ENCODE data around the gene TINAG.

TINAG gene

DNA sequence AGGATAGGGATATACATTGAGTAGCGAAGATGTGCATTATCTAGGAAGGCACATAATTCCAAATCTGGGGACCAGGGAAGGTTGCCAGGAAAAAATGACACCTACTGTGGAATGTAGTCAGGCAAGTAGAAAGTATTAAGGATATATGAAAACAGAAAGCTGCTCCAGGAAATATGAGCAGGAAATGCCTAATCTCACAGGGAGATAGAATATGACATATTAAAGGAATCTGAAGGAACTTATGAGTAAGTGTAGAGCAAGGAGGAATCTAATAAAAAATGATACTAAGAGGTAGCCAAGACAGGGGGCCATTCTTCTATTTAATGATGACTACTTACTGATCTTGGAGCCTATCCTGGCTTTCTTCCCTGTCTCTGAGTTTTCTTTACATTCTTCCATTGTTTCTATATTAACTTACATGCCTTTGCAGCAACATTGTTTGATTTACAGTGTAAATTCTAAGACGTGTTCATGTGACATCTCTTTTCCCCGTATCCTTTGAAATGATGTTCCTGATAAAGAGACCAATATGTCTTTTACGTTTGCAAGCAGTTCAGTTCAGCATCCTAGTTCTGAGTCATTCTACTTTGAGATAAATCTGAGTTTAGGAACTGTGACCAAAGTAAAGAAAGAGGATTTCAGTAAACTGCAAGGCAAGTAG is 58.6 kb downstream of the TINAG start:
- Histone ChIP-seq H3K9ac (ENCODE audit: low read depth, low read length) (no peak overlapping the region), H3K9me3 (ENCODE audit: insufficient read depth, low read depth, low read length) (no peaks in the 10 kb centered on the region), H3K27me3 (ENCODE audit: insufficient read depth, low read length) (no peaks in the 10 kb centered on the region), H3K4me3 (ENCODE audit: low read length) (no peak overlapping the region), H3K4me1 (ENCODE audit: insufficient read depth, low read length) (no peaks in the 10 kb centered on the region), H3K36me3 (ENCODE audit: insufficient read depth, low read length) (no peaks in the 10 kb centered on the region), H3K27ac (ENCODE audit: low read depth, low read length) (no peak overlapping the region)
- 92% methylated on average over 4 of the region's 4 CpGs for WGBS

GRCh38 chr6:54377776-54378175 is 69.5 kb downstream of the TINAG start:
- no peak overlapping the region for H3K27ac ChIP-seq (ENCODE audit: low read depth, low read length)
- H3K9ac ChIP-seq (ENCODE audit: low read depth, low read length), result no peak overlapping the region
- no CpG with 5 or more reads among the region's 2 CpGs for WGBS
- H3K4me1 ChIP-seq (ENCODE audit: insufficient read depth, low read length), result no peaks in the 10 kb centered on the region
- H3K36me3 ChIP-seq (ENCODE audit: insufficient read depth, low read length), result no peaks in the 10 kb centered on the region
- H3K27me3 ChIP-seq (ENCODE audit: insufficient read depth, low read length), result no peaks in the 10 kb centered on the region
- H3K9me3 ChIP-seq (ENCODE audit: insufficient read depth, low read depth, low read length), result no peaks in the 10 kb centered on the region
- no peak overlapping the region for H3K4me3 ChIP-seq (ENCODE audit: low read length)

GRCh38 chr6:54386295-54386694 is 78.1 kb downstream of the TINAG start:
- no peaks in the 10 kb centered on the region for H3K9me3 ChIP-seq (ENCODE audit: insufficient read depth, low read depth, low read length)
- over 99% methylated on average over 5 of the region's 5 CpGs for WGBS
- no peaks in the 10 kb centered on the region for H3K4me1 ChIP-seq (ENCODE audit: insufficient read depth, low read length)
- H3K9ac ChIP-seq (ENCODE audit: low read depth, low read length), result no peak overlapping the region
- no peak overlapping the region for H3K4me3 ChIP-seq (ENCODE audit: low read length)
- no peak overlapping the region for H3K27ac ChIP-seq (ENCODE audit: low read depth, low read length)
- no peaks in the 10 kb centered on the region for H3K36me3 ChIP-seq (ENCODE audit: insufficient read depth, low read length)
- H3K27me3 ChIP-seq (ENCODE audit: insufficient read depth, low read length), result no peaks in the 10 kb centered on the region

DNA sequence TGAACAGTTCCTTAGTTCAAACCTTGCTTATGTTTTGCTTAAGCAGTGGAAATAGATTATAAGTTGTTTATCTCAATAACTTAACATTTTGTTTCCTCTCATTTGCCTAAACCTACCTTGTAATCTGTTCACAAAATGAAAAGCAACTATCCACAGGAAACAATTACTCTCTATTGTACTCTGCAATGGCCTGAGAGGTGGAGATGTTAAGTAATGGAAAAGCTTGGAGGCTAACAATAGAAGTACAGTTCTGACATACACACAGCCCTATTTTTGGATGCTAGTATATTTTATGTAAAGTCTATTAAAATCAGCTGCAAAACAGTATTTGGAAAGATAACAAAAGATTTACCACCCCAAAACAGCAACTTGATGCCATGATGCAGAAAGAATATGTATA is 82.1 kb downstream of the TINAG start:
- Histone ChIP-seq H3K9ac (ENCODE audit: low read depth, low read length) (no peak overlapping the region), H3K27ac (ENCODE audit: low read depth, low read length) (no peak overlapping the region), H3K9me3 (ENCODE audit: insufficient read depth, low read depth, low read length) (peaks cover 13% of the 10 kb centered on the region; the same call in 1 of the 2 replicates), H3K4me1 (ENCODE audit: insufficient read depth, low read length) (no peaks in the 10 kb centered on the region), H3K36me3 (ENCODE audit: insufficient read depth, low read length) (no peaks in the 10 kb centered on the region), H3K4me3 (ENCODE audit: low read length) (no peak overlapping the region), H3K27me3 (ENCODE audit: insufficient read depth, low read length) (no peaks in the 10 kb centered on the region)

DNA sequence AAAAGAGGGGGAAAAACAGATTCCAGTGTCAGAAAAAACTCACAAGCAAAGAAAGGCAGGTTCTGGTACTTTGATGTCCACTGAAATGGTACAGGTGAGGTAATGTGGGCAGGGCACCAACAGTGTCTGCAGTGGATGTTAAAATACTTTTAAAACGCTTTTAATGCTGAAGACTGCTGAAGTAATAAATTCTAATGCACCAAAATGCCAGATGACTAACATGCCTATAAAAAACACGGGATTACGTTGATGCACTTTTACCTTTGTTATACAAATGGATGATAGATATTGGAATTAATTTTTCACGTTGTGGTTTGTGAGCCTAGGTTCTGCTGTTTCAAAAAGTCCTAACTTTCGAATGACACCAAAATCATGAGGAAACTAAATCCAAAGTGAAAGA is 83.3 kb downstream of the TINAG start:
- no peak overlapping the region for H3K27ac ChIP-seq (ENCODE audit: low read depth, low read length)
- H3K27me3 ChIP-seq (ENCODE audit: insufficient read depth, low read length), result no peaks in the 10 kb centered on the region
- peaks cover 13% of the 10 kb centered on the region; the same call in 1 of the 2 replicates for H3K9me3 ChIP-seq (ENCODE audit: insufficient read depth, low read depth, low read length)
- no peaks in the 10 kb centered on the region for H3K36me3 ChIP-seq (ENCODE audit: insufficient read depth, low read length)
- H3K4me3 ChIP-seq (ENCODE audit: low read length), result no peak overlapping the region
- WGBS, result 96% methylated on average over 5 of the region's 5 CpGs
- H3K9ac ChIP-seq (ENCODE audit: low read depth, low read length), result no peak overlapping the region
- no peaks in the 10 kb centered on the region for H3K4me1 ChIP-seq (ENCODE audit: insufficient read depth, low read length)

- H3K36me3 ChIP-seq (ENCODE audit: insufficient read depth, low read length), result no peaks in the 10 kb centered on the region
- H3K9me3 ChIP-seq (ENCODE audit: insufficient read depth, low read depth, low read length), result no peaks in the 10 kb centered on the region
- H3K4me3 ChIP-seq (ENCODE audit: low read length), result no peak overlapping the region
- no peak overlapping the region for H3K27ac ChIP-seq (ENCODE audit: low read depth, low read length)
- H3K4me1 ChIP-seq (ENCODE audit: insufficient read depth, low read length), result no peaks in the 10 kb centered on the region
- H3K27me3 ChIP-seq (ENCODE audit: insufficient read depth, low read length), result no peaks in the 10 kb centered on the region
- WGBS, result 73% methylated on average over 1 of the region's 1 CpG
- no peak overlapping the region for H3K9ac ChIP-seq (ENCODE audit: low read depth, low read length)
Measured at GRCh38 chr6:54403096-54403495, 94.9 kb downstream of the TINAG start.

GRCh38 chr6:54404791-54405190 is 96.5 kb downstream of the TINAG start:
- Histone ChIP-seq H3K4me3 (ENCODE audit: low read length) (no peak overlapping the region), H3K36me3 (ENCODE audit: insufficient read depth, low read length) (no peaks in the 10 kb centered on the region)
- 100% methylated on average over 1 of the region's 1 CpG for WGBS

GRCh38 chr6:54411767-54412166 is 103.5 kb downstream of the TINAG start:
- Histone ChIP-seq H3K36me3 (ENCODE audit: insufficient read depth, low read length) (no peaks in the 10 kb centered on the region), H3K4me3 (ENCODE audit: low read length) (no peak overlapping the region), H3K27ac (ENCODE audit: low read depth, low read length) (no peak overlapping the region), H3K27me3 (ENCODE audit: insufficient read depth, low read length) (no peaks in the 10 kb centered on the region), H3K9ac (ENCODE audit: low read depth, low read length) (no peak overlapping the region), H3K4me1 (ENCODE audit: insufficient read depth, low read length) (no peaks in the 10 kb centered on the region), H3K9me3 (ENCODE audit: insufficient read depth, low read depth, low read length) (no peaks in the 10 kb centered on the region)
- 93% methylated on average over 1 of the region's 1 CpG for WGBS

More at GRCh38 chr6:54404791-54405190, 96.5 kb downstream of the TINAG start:
- no peak overlapping the region for H3K9ac ChIP-seq (ENCODE audit: low read depth, low read length)
- no peaks in the 10 kb centered on the region for H3K9me3 ChIP-seq (ENCODE audit: insufficient read depth, low read depth, low read length)
- H3K27me3 ChIP-seq (ENCODE audit: insufficient read depth, low read length), result no peaks in the 10 kb centered on the region
- H3K4me1 ChIP-seq (ENCODE audit: insufficient read depth, low read length), result no peaks in the 10 kb centered on the region
- H3K27ac ChIP-seq (ENCODE audit: low read depth, low read length), result no peak overlapping the region

GRCh38 chr6:54415517-54415916 is 107.3 kb downstream of the TINAG start:
- H3K36me3 ChIP-seq (ENCODE audit: insufficient read depth, low read length), result no peaks in the 10 kb centered on the region
- H3K9me3 ChIP-seq (ENCODE audit: insufficient read depth, low read depth, low read length), result no peaks in the 10 kb centered on the region
- no peak overlapping the region for H3K27ac ChIP-seq (ENCODE audit: low read depth, low read length)
- no peaks in the 10 kb centered on the region for H3K4me1 ChIP-seq (ENCODE audit: insufficient read depth, low read length)
- no peaks in the 10 kb centered on the region for H3K27me3 ChIP-seq (ENCODE audit: insufficient read depth, low read length)
- H3K9ac ChIP-seq (ENCODE audit: low read depth, low read length), result no peak overlapping the region
- no peak overlapping the region for H3K4me3 ChIP-seq (ENCODE audit: low read length)
- 93% methylated on average over 2 of the region's 3 CpGs for WGBS

GRCh38 chr6:54419885-54420284 is 111.6 kb downstream of the TINAG start:
- Histone ChIP-seq H3K36me3 (ENCODE audit: insufficient read depth, low read length) (no peaks in the 10 kb centered on the region), H3K27me3 (ENCODE audit: insufficient read depth, low read length) (no peaks in the 10 kb centered on the region), H3K9me3 (ENCODE audit: insufficient read depth, low read depth, low read length) (no peaks in the 10 kb centered on the region), H3K27ac (ENCODE audit: low read depth, low read length) (no peak overlapping the region), H3K4me1 (ENCODE audit: insufficient read depth, low read length) (no peaks in the 10 kb centered on the region), H3K4me3 (ENCODE audit: low read length) (no peak overlapping the region), H3K9ac (ENCODE audit: low read depth, low read length) (no peak overlapping the region)
- WGBS, result 96% methylated on average over 2 of the region's 3 CpGs

GRCh38 chr6:54426995-54427394 is 118.8 kb downstream of the TINAG start:
- Histone ChIP-seq H3K27ac (ENCODE audit: low read depth, low read length) (no peak overlapping the region), H3K27me3 (ENCODE audit: insufficient read depth, low read length) (no peaks in the 10 kb centered on the region), H3K4me1 (ENCODE audit: insufficient read depth, low read length) (no peaks in the 10 kb centered on the region), H3K9me3 (ENCODE audit: insufficient read depth, low read depth, low read length) (no peaks in the 10 kb centered on the region), H3K4me3 (ENCODE audit: low read length) (no peak overlapping the region), H3K36me3 (ENCODE audit: insufficient read depth, low read length) (no peaks in the 10 kb centered on the region), H3K9ac (ENCODE audit: low read depth, low read length) (no peak overlapping the region)

DNA sequence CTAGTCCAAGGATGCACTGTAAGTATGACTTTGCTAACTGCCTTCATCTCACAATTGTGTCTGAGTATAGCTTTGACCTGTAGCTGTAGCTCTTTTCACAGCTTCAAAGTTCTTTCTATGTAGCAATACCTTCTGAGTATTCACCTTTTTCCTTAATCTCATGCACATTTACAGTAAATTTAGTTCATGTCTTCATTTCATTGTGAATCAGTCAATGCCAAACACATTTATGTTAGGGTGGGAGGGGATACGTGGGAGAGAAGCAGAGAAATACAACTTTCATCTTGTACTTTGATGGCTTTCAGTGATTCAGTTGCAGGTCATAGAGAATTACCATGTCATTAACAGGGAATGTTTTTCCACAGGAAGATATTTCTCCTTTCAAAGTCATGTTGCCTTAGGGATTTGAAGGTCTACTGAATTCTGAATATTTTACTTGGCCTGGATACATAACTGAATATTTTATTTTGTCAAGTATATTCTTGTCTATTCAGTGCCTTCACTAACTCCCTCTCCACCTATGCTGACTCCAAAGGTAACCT is 119.2 kb downstream of the TINAG start:
- Histone ChIP-seq H3K4me1 (ENCODE audit: insufficient read depth, low read length) (no peaks in the 10 kb centered on the region), H3K36me3 (ENCODE audit: insufficient read depth, low read length) (no peaks in the 10 kb centered on the region)
- 100% methylated on average over 1 of the region's 1 CpG for WGBS

More for the DNA sequence above, 119.2 kb downstream of the TINAG start:
- H3K4me3 ChIP-seq (ENCODE audit: low read length), result no peak overlapping the region
- no peaks in the 10 kb centered on the region for H3K9me3 ChIP-seq (ENCODE audit: insufficient read depth, low read depth, low read length)
- H3K27me3 ChIP-seq (ENCODE audit: insufficient read depth, low read length), result no peaks in the 10 kb centered on the region
- no peak overlapping the region for H3K9ac ChIP-seq (ENCODE audit: low read depth, low read length)
- H3K27ac ChIP-seq (ENCODE audit: low read depth, low read length), result no peak overlapping the region
